Measurements from ENCODE around the gene FRMPD2. TPM values are rescaled to one million over a fixed set of nuclear protein-coding genes. Genes with fewer than 3 reads are reported as not detected.

FRMPD2 gene
- total RNA-seq, 4 donors from 2014 or later: 0.80 TPM; not detected in 3

- no peak for DNase-seq
- H3K27ac ChIP-seq: no peak overlapping the region
- TF ChIP-seq POLR2A (IDR thresholded peaks at IDR 0.05) (no peak), POLR2AphosphoS5 (IDR thresholded peaks at IDR 0.05) (no peak), EP300 (IDR thresholded peaks at IDR 0.05; ENCODE audit: low read depth) (no peak)
- TF ChIP-seq, protein P1, sequence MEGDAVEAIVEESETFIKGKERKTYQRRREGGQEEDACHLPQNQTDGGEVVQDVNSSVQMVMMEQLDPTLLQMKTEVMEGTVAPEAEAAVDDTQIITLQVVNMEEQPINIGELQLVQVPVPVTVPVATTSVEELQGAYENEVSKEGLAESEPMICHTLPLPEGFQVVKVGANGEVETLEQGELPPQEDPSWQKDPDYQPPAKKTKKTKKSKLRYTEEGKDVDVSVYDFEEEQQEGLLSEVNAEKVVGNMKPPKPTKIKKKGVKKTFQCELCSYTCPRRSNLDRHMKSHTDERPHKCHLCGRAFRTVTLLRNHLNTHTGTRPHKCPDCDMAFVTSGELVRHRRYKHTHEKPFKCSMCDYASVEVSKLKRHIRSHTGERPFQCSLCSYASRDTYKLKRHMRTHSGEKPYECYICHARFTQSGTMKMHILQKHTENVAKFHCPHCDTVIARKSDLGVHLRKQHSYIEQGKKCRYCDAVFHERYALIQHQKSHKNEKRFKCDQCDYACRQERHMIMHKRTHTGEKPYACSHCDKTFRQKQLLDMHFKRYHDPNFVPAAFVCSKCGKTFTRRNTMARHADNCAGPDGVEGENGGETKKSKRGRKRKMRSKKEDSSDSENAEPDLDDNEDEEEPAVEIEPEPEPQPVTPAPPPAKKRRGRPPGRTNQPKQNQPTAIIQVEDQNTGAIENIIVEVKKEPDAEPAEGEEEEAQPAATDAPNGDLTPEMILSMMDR (IDR thresholded peaks at IDR 0.05): no peak
- no peak overlapping the region for H3K4me3 ChIP-seq
- peaks cover 7 to 8% (median 7%) of the 10 kb centered on the region in 4 donors for H3K4me1 ChIP-seq
- no peaks in the 10 kb centered on the region for H3K9me3 ChIP-seq
- intact Hi-C loops (cut with DNase I; ENCODE audit: low total_unique reads): no loop called here
- H3K36me3 ChIP-seq: no peaks in the 10 kb centered on the region
- H3K27me3 ChIP-seq: no peaks in the 10 kb centered on the region
- in situ Hi-C loops (cut with MboI; ENCODE audit: low pct_ligation_motif_present in 1 of 4, low pct_unique_long_range_greater_than_20kb in 1 of 4, low sequenced_read_pairs in 3 of 4): no loop called here
- 87 to 93% methylated on average over 5 to 8 of the region's 8 CpGs for WGBS, 2 donors (ENCODE audit: low coverage in 1 of 2)
Measured at GRCh38 chr10:48302515-48303476, 28.3 kb upstream of the FRMPD2 start.

DNA sequence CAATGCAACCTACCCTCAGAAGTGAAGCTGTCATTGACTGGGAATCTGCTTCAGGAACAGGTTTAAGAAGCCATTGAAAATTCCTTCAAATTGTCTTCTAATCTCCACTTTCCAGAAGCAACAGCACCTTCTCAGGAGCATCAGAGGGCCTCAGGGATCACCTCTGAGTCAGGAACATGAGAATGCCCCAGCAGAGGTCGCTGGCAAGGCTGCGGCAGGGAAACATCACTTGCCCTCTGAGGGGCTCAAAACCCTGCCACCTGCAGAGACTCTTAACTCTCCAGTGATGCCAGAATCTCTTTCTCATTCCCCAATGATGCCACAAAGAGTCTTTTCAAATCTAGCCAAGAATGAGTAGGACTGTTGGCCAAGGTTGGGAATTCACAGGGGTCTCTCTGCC lies 26.1 kb upstream of the FRMPD2 start:
- intact Hi-C loops (cut with DNase I; ENCODE audit: low total_unique reads) (no loop called here), in situ Hi-C loops (cut with MboI; ENCODE audit: low pct_ligation_motif_present in 1 of 4, low pct_unique_long_range_greater_than_20kb in 1 of 4, low sequenced_read_pairs in 3 of 4) (no loop called here)
- Histone ChIP-seq H3K4me1 (no peaks in the 10 kb centered on the region), H3K4me3 (no peak overlapping the region), H3K36me3 (no peaks in the 10 kb centered on the region), H3K27ac (no peak overlapping the region), H3K9me3 (no peaks in the 10 kb centered on the region), H3K27me3 (no peaks in the 10 kb centered on the region)
- no peak for DNase-seq
- WGBS, 2 donors (ENCODE audit: low coverage in 1 of 2): 81% methylated on average over 2 of the region's 2 CpGs; no CpG with 5 or more reads in 1 of the 2 donors
- TF ChIP-seq, protein P1 (IDR thresholded peaks at IDR 0.05): no peak
- TF ChIP-seq EP300 (IDR thresholded peaks at IDR 0.05; ENCODE audit: low read depth): no peak
- no peak for TF ChIP-seq POLR2AphosphoS5 (IDR thresholded peaks at IDR 0.05)
- TF ChIP-seq POLR2A (IDR thresholded peaks at IDR 0.05): no peak

- Histone ChIP-seq H3K4me1 (no peaks in the 10 kb centered on the region), H3K27me3 (no peaks in the 10 kb centered on the region), H3K4me3 (no peak overlapping the region), H3K27ac (no peak overlapping the region), H3K9me3 (no peaks in the 10 kb centered on the region), H3K36me3 (no peaks in the 10 kb centered on the region)
- intact Hi-C loops (cut with DNase I; ENCODE audit: low total_unique reads) (no loop called here), in situ Hi-C loops (cut with MboI; ENCODE audit: low pct_ligation_motif_present in 1 of 4, low pct_unique_long_range_greater_than_20kb in 1 of 4, low sequenced_read_pairs in 3 of 4) (no loop called here)
- TF ChIP-seq, protein P1 (IDR thresholded peaks at IDR 0.05): no peak
- TF ChIP-seq POLR2A (IDR thresholded peaks at IDR 0.05) (no peak), EP300 (IDR thresholded peaks at IDR 0.05; ENCODE audit: low read depth) (no peak), POLR2AphosphoS5 (IDR thresholded peaks at IDR 0.05) (no peak)
- WGBS, 2 donors (ENCODE audit: low coverage in 1 of 2): 0% methylated on average over 1 of the region's 1 CpG; no CpG with 5 or more reads in 1 of the 2 donors
- no peak for DNase-seq
Measured at GRCh38 chr10:48299692-48300091, 25.2 kb upstream of the FRMPD2 start.

GRCh38 chr10:48299066-48299465 lies 24.6 kb upstream of the FRMPD2 start:
- no peak for TF ChIP-seq POLR2AphosphoS5 (IDR thresholded peaks at IDR 0.05)
- TF ChIP-seq, protein P1 (IDR thresholded peaks at IDR 0.05): no peak
- TF ChIP-seq EP300 (IDR thresholded peaks at IDR 0.05; ENCODE audit: low read depth): no peak
- TF ChIP-seq POLR2A (IDR thresholded peaks at IDR 0.05): no peak

More at GRCh38 chr10:48299066-48299465, 24.6 kb upstream of the FRMPD2 start:
- H3K4me3 ChIP-seq: no peak overlapping the region
- in situ Hi-C loops (cut with MboI; ENCODE audit: low pct_ligation_motif_present in 1 of 4, low pct_unique_long_range_greater_than_20kb in 1 of 4, low sequenced_read_pairs in 3 of 4): no loop called here
- WGBS, 2 donors (ENCODE audit: low coverage in 1 of 2): 75 to 82% methylated on average over 6 to 7 of the region's 7 CpGs
- no peak overlapping the region for H3K27ac ChIP-seq
- no peaks in the 10 kb centered on the region for H3K4me1 ChIP-seq
- no peaks in the 10 kb centered on the region for H3K36me3 ChIP-seq
- intact Hi-C loops (cut with DNase I; ENCODE audit: low total_unique reads): no loop called here
- no peaks in the 10 kb centered on the region for H3K9me3 ChIP-seq
- DNase-seq: no peak
- no peaks in the 10 kb centered on the region for H3K27me3 ChIP-seq

All from transverse colon (tissue), 4 donors.